Bronchial epithelial cell (primary cell): ENCODE results near the gene RAD51B. TPM values are rescaled to one million over a fixed set of nuclear protein-coding genes. Genes with fewer than 3 reads are reported as not detected.

Experiments
- DNase-seq: peaks from one replicate; pipeline ENCODE4 v3.0.0-alpha.2; 2010; ENCODE audit warnings: low read depth
- FAIRE-seq: peaks from 2 replicates; lab custom pipeline; 2011; peaks lifted over from hg19 to GRCh38; lab: Jason Lieb, UNC
- H3K27me3 ChIP-seq: 2 replicates; pipeline ENCODE4 v1.5.1; 2011; ENCODE audit warnings: low read length; ENCODE audit not compliant: control insufficient read depth, insufficient read depth
- H3K36me3 ChIP-seq: 2 replicates; pipeline ENCODE4 v1.5.1; 2011; ENCODE audit warnings: low read length; ENCODE audit not compliant: control insufficient read depth, insufficient read depth
- H3K4me3 ChIP-seq: 2 replicates; pipeline ENCODE4 v1.5.1; 2011; ENCODE audit warnings: mild to moderate bottlenecking, low read depth, low read length, control low read depth
- CTCF ChIP-seq: IDR thresholded peaks from 2 replicates; pipeline ENCODE4 v1.5.1; 2011; ENCODE audit warnings: mild to moderate bottlenecking, moderate library complexity, low read length, control low read depth, inconsistent platforms; ENCODE audit not compliant: insufficient read depth, severe bottlenecking
- total RNA-seq: library from RNA; depleted of rRNA; stranded (reverse); fragments of >200 nt; gene quantifications from 2 replicates; pipeline ENCODE4 v1.2.1, GENCODE V29; 2014

RAD51B gene
- total RNA-seq, 1 donor from 2014 or later: 12.1 TPM

GRCh38 chr14:68586896-68587751 lies 767.5 kb downstream of the RAD51B start:
- H3K4me3 ChIP-seq: no peak overlapping the region
- FAIRE-seq: peak; percentile 18
- peak; percentile 48 for DNase-seq
- no peaks in the 10 kb centered on the region for H3K36me3 ChIP-seq
- no peak for TF ChIP-seq CTCF
- no peaks in the 10 kb centered on the region for H3K27me3 ChIP-seq

GRCh38 chr14:68587931-68588330 lies 768.4 kb downstream of the RAD51B start:
- TF ChIP-seq CTCF: no peak
- Histone ChIP-seq H3K4me3 (no peak overlapping the region), H3K27me3 (no peaks in the 10 kb centered on the region), H3K36me3 (no peaks in the 10 kb centered on the region)
- FAIRE-seq: no peak
- DNase-seq: no peak

- no peak for FAIRE-seq
- TF ChIP-seq CTCF: no peak
- Histone ChIP-seq H3K27me3 (no peaks in the 10 kb centered on the region), H3K4me3 (no peak overlapping the region), H3K36me3 (no peaks in the 10 kb centered on the region)
- DNase-seq: no peak
Measured at GRCh38 chr14:68589447-68590200, 770.0 kb downstream of the RAD51B start.

- no peak for FAIRE-seq
- DNase-seq: no peak
- TF ChIP-seq CTCF: no peak
- H3K27me3 ChIP-seq: no peaks in the 10 kb centered on the region
- no peaks in the 10 kb centered on the region for H3K36me3 ChIP-seq
- no peak overlapping the region for H3K4me3 ChIP-seq
Measured at GRCh38 chr14:68590201-68590522, 770.6 kb downstream of the RAD51B start.

GRCh38 chr14:68591786-68592185 lies 772.2 kb downstream of the RAD51B start:
- DNase-seq: no peak
- Histone ChIP-seq H3K27me3 (no peaks in the 10 kb centered on the region), H3K36me3 (no peaks in the 10 kb centered on the region), H3K4me3 (no peak overlapping the region)
- FAIRE-seq: no peak
- TF ChIP-seq CTCF: no peak
